Type B pancreatic cell (in vitro differentiated cells): ENCODE results near the gene ELN. TPM values are rescaled to one million over a fixed set of nuclear protein-coding genes. Genes with fewer than 3 reads are reported as not detected.

Experiments
- DNase-seq: peaks from one replicate; pipeline ENCODE4 v3.0.0; 2021; ENCODE audit warnings: mixed read lengths; ENCODE audit not compliant: unreplicated experiment; ENCODE audit errors: extremely low spot score
- H3K27ac Mint-ChIP-seq: 2 replicates; pipeline ENCODE4 v1.8.0; 2021; ENCODE audit warnings: mild to moderate bottlenecking, mixed read lengths
- H3K27me3 Mint-ChIP-seq: 2 replicates; pipeline ENCODE4 v1.8.0; 2021; ENCODE audit warnings: mixed read lengths
- H3K36me3 Mint-ChIP-seq: 2 replicates; pipeline ENCODE4 v1.8.0; 2021; ENCODE audit warnings: mixed read lengths
- H3K4me1 Mint-ChIP-seq: one replicate; pipeline ENCODE4 v1.8.0; 2021; ENCODE audit warnings: mixed read lengths; ENCODE audit not compliant: unreplicated experiment
- H3K4me3 Mint-ChIP-seq: 2 replicates; pipeline ENCODE4 v1.8.0; 2021; ENCODE audit warnings: mild to moderate bottlenecking, mixed read lengths
- H3K9me3 Mint-ChIP-seq: 2 replicates; pipeline ENCODE4 v1.8.0; 2021; ENCODE audit warnings: mixed read lengths
- CTCF ChIP-seq: fragments of 200-600 bp; sonication (generic); conservative IDR thresholded peaks from 2 replicates; pipeline ENCODE4 v1.5.0; 2021; ENCODE audit warnings: antibody characterized with exemption, mild to moderate bottlenecking
- total RNA-seq: library from RNA; stranded (reverse); gene quantifications from 2 replicates; pipeline ENCODE4 v1.2.1, GENCODE V29; 2021; ENCODE audit warnings: low replicate concordance

Gene ELN
- total RNA-seq, 1 donor from 2014 or later, result 8.8 TPM

GRCh38 chr7:73983437-73984164 is 44.4 kb upstream of the ELN start:
- no peak for TF ChIP-seq CTCF
- peaks cover 9% of the 10 kb centered on the region for H3K4me1 Mint-ChIP-seq
- peaks cover 4% of the 10 kb centered on the region for H3K27me3 Mint-ChIP-seq

DNA sequence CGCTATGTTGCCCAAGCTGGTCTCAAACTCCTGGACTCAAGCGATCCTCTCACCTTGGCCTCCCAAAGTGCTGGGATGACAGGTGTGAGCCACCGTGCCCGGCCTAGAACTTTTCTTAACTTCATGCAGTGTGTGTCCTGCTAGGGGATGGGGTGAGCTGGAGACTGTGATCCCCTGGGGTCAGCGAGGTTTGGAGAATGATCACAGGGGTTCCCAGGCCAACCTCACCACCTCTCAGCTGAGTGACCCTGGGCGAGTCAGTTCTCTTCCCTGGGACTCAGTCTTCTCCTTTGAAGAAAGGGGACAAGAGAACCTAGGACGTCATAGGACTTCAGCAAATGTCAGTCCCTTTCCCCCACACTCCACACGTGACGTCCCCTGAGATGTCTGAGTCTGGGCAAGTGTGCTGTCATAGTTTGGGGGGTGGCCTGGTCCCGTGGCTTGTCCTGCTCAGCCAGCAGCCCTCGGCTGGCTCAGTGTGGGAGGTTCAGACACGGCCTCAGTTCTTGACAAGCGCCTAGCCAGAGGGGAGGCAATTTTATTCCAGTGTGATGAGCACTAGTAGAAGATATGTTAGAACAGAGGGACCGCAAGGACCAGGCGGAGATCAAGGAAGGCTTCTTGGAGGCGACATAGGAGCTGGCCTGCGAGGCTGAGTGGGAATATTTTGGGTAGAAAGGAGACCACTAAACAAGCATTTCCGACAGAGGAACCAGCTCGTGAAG is 43.3 kb upstream of the ELN start:
- H3K27me3 Mint-ChIP-seq, result peaks cover 4% of the 10 kb centered on the region
- H3K36me3 Mint-ChIP-seq, result no peaks in the 10 kb centered on the region
- H3K4me1 Mint-ChIP-seq, result peaks cover 7% of the 10 kb centered on the region
- no peak overlapping the region for H3K4me3 Mint-ChIP-seq
- TF ChIP-seq CTCF, result no peak
- H3K27ac Mint-ChIP-seq, result peak overlapping the region; percentile 24
- no peaks in the 10 kb centered on the region for H3K9me3 Mint-ChIP-seq
- DNase-seq, result no peak

More at GRCh38 chr7:73983437-73984164, 44.4 kb upstream of the ELN start:
- DNase-seq, result no peak
- Mint-ChIP-seq H3K27ac (no peak overlapping the region), H3K36me3 (no peaks in the 10 kb centered on the region), H3K9me3 (no peaks in the 10 kb centered on the region), H3K4me3 (no peak overlapping the region)

GRCh38 chr7:73985737-73986141 is 42.2 kb upstream of the ELN start:
- DNase-seq, result no peak
- H3K27me3 Mint-ChIP-seq, result peaks cover 4% of the 10 kb centered on the region
- TF ChIP-seq CTCF, result no peak
- no peaks in the 10 kb centered on the region for H3K36me3 Mint-ChIP-seq
- no peak overlapping the region for H3K4me3 Mint-ChIP-seq
- H3K27ac Mint-ChIP-seq, result no peak overlapping the region
- peaks cover 7% of the 10 kb centered on the region for H3K4me1 Mint-ChIP-seq
- no peaks in the 10 kb centered on the region for H3K9me3 Mint-ChIP-seq

DNA sequence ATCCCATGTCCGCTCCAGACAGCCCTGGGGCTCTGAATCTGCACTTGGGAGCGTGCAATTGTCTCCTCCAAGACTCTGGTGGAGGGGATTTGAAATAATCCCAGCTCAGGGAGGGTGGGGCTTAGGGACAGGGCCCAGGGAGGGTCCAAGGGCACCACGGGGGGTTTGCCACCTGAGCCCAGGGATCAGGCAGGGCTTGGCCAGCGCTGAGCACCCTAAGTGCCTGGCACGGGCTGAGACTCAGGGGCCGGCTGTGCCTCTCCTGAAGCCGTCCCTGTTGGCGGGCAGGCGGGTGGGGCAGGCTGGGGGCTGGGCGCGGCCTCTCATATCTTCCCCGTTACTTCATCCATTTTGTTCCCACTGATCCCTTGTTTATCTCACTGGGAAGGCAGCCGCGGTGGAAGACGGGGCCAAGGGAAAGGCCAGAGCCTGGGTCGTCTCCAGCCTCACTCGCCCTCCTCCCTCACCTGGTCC is 41.8 kb upstream of the ELN start:
- H3K9me3 Mint-ChIP-seq, result no peaks in the 10 kb centered on the region
- H3K27me3 Mint-ChIP-seq, result peaks cover 4% of the 10 kb centered on the region
- no peak for TF ChIP-seq CTCF
- no peak overlapping the region for H3K4me3 Mint-ChIP-seq
- H3K27ac Mint-ChIP-seq, result no peak overlapping the region
- H3K4me1 Mint-ChIP-seq, result peaks cover 7% of the 10 kb centered on the region
- DNase-seq, result no peak
- no peaks in the 10 kb centered on the region for H3K36me3 Mint-ChIP-seq

GRCh38 chr7:73987298-73987697 is 40.7 kb upstream of the ELN start:
- Mint-ChIP-seq H3K9me3 (no peaks in the 10 kb centered on the region), H3K27me3 (peaks cover 4% of the 10 kb centered on the region), H3K4me1 (peaks cover 4% of the 10 kb centered on the region), H3K27ac (peak overlapping the region; percentile 17), H3K36me3 (no peaks in the 10 kb centered on the region), H3K4me3 (no peak overlapping the region)
- DNase-seq, result no peak
- no peak for TF ChIP-seq CTCF
